Measurements from ENCODE around the gene CTXND2. TPM values are rescaled to one million over a fixed set of nuclear protein-coding genes. Genes with fewer than 3 reads are reported as not detected.

CTXND2 gene
- total RNA-seq, 2 donors from 2014 or later: not detected

Other genes with a start within 250 kb of the CTXND2 start
- gene GOLPH3L, start 190.0 kb upstream of the CTXND2 start, total RNA-seq: 10 to 100 TPM; 14.5 to 14.8 TPM
- gene HORMAD1, start 166.2 kb upstream of the CTXND2 start, total RNA-seq: not detected
- gene CTSS, start 121.4 kb upstream of the CTXND2 start, total RNA-seq: 10 to 100 TPM in 1 of 2 donors, 1 to 10 TPM in 1; 3.6 to 30.6 TPM
- 10 to 100 TPM; 11.9 to 18.4 TPM for gene CTSK, start 78.9 kb upstream of the CTXND2 start, total RNA-seq
- 10 to 100 TPM; 20.4 to 27.8 TPM for gene ARNT, start 10.5 kb upstream of the CTXND2 start, total RNA-seq
- gene SETDB1, start 39.2 kb downstream of the CTXND2 start, total RNA-seq: 10 to 100 TPM; 26.5 to 45.2 TPM
- 10 to 100 TPM; 70.9 to 84.8 TPM for gene CERS2, start 87.7 kb downstream of the CTXND2 start, total RNA-seq
- gene ANXA9, start 95.2 kb downstream of the CTXND2 start, total RNA-seq: 10 to 100 TPM; 17.4 to 33.3 TPM
- gene MINDY1, start 119.8 kb downstream of the CTXND2 start, total RNA-seq: 10 to 100 TPM; 36.3 to 39.2 TPM
- gene PRUNE1, start 121.3 kb downstream of the CTXND2 start, total RNA-seq: 10 to 100 TPM; 15.8 to 19.4 TPM
- gene BNIPL, start 149.4 kb downstream of the CTXND2 start, total RNA-seq: under 1 TPM in 1 of 2 donors, not detected in 1; 0.26 TPM
- 1 to 10 TPM; 5.7 to 6.9 TPM for gene C1orf56, start 160.6 kb downstream of the CTXND2 start, total RNA-seq
- gene CDC42SE1, start 172.5 kb downstream of the CTXND2 start, total RNA-seq: 10 to 100 TPM; 40.2 to 43.8 TPM
- gene MLLT11, start 173.3 kb downstream of the CTXND2 start, total RNA-seq: 1 to 10 TPM in 1 of 2 donors, under 1 TPM in 1; 0.26 to 1.6 TPM
- gene GABPB2, start 183.6 kb downstream of the CTXND2 start, total RNA-seq: 1 to 10 TPM; 4.3 to 9.1 TPM